Neuronal stem cell (in vitro differentiated cells): ENCODE results near the gene ACTR3.

Experiments used
- DNase-seq: peaks from one replicate; pipeline ENCODE4 v3.0.0-alpha.2; 2013; ENCODE audit warnings: low spot score
- H2AFZ ChIP-seq: one replicate; pipeline ENCODE4 v1.6.1; 2013; ENCODE audit warnings: mild to moderate bottlenecking, low read length, inconsistent platforms
- H2AK5ac ChIP-seq: 2 replicates; pipeline ENCODE4 v1.6.1; 2013; ENCODE audit warnings: low read depth, mild to moderate bottlenecking, inconsistent platforms, low read length, moderate library complexity, mixed read lengths
- H2BK120ac ChIP-seq: 2 replicates; pipeline ENCODE4 v1.6.1; 2013; ENCODE audit warnings: low read depth, mild to moderate bottlenecking, inconsistent platforms, low read length, moderate library complexity, mixed read lengths
- H2BK12ac ChIP-seq: one replicate; pipeline ENCODE4 v1.6.1; 2013; ENCODE audit warnings: low read length, inconsistent platforms
- H2BK15ac ChIP-seq: 2 replicates; pipeline ENCODE4 v1.6.1; 2013; ENCODE audit warnings: mild to moderate bottlenecking, low read length, inconsistent platforms, mixed read lengths
- H2BK5ac ChIP-seq: one replicate; pipeline ENCODE4 v1.6.1; 2013; ENCODE audit warnings: inconsistent platforms, mild to moderate bottlenecking, low read length, moderate library complexity
- H3K14ac ChIP-seq: one replicate; pipeline ENCODE4 v1.6.1; 2013; ENCODE audit warnings: low read length, inconsistent platforms
- H3K18ac ChIP-seq: 2 replicates; pipeline ENCODE4 v1.6.1; 2013; ENCODE audit warnings: low read length, inconsistent platforms
- H3K23ac ChIP-seq: 2 replicates; pipeline ENCODE4 v1.6.1; 2013; ENCODE audit warnings: low read depth, mild to moderate bottlenecking, mixed read lengths, low read length, inconsistent platforms; ENCODE audit not compliant: poor library complexity
- H3K27ac ChIP-seq: replicated peaks from 3 replicates; pipeline ENCODE4 v1.5.1; 2013; ENCODE audit warnings: low read length, inconsistent platforms
- H3K27me3 ChIP-seq, 3 experiments: 2 replicates each; pipeline ENCODE4 v1.6.1; 2013; ENCODE audit warnings: low read length in 3 of 3, mild to moderate bottlenecking in 2 of 3, inconsistent platforms in 1 of 3, low read depth in 1 of 3, mixed read lengths in 1 of 3, moderate library complexity in 1 of 3; ENCODE audit not compliant: control insufficient read depth in 3 of 3, insufficient read depth in 3 of 3
- H3K36me3 ChIP-seq, 2 donors: replicated peaks in 1 of 2; 2 replicates each; pipeline ENCODE4 v1.6.1; 2013; ENCODE audit warnings: low read length in 2 of 2; ENCODE audit not compliant: control insufficient read depth in 2 of 2, insufficient read depth in 2 of 2
- H3K4ac ChIP-seq: 2 replicates; pipeline ENCODE4 v1.6.1; 2013; ENCODE audit warnings: inconsistent platforms, mild to moderate bottlenecking, low read length, moderate library complexity
- H3K4me1 ChIP-seq, 2 donors: 1 replicate in 1 of 2; 2 replicates in 1 of 2; pipeline ENCODE4 v1.6.1; 2013; ENCODE audit warnings: low read length in 2 of 2, low read depth in 1 of 2; ENCODE audit not compliant: control insufficient read depth in 2 of 2, insufficient read depth in 1 of 2
- H3K4me2 ChIP-seq: one replicate; pipeline ENCODE4 v1.6.1; 2013; ENCODE audit warnings: mild to moderate bottlenecking, low read length, inconsistent platforms; ENCODE audit not compliant: insufficient read depth, poor library complexity, severe bottlenecking
- H3K4me3 ChIP-seq, 2 donors: 2 replicates each; pipeline ENCODE4 v1.5.1; 2013; ENCODE audit warnings: low read length in 2 of 2, mild to moderate bottlenecking in 2 of 2, inconsistent platforms in 1 of 2, moderate library complexity in 1 of 2
- H3K79me1 ChIP-seq: one replicate; pipeline ENCODE4 v1.6.1; 2013; ENCODE audit warnings: low read depth, mild to moderate bottlenecking, inconsistent platforms, low read length, moderate library complexity
- H3K9ac ChIP-seq: one replicate; pipeline ENCODE4 v1.6.1; 2013; ENCODE audit warnings: mild to moderate bottlenecking, low read depth, low read length, inconsistent platforms; ENCODE audit not compliant: poor library complexity
- H3K9me3 ChIP-seq, 2 donors: replicated peaks in 1 of 2; 2 replicates each; pipeline versions ENCODE3 to v1.6.1; 2013; ENCODE audit warnings: low read length in 2 of 2, mild to moderate bottlenecking in 2 of 2, inconsistent platforms in 1 of 2, low read depth in 1 of 2, mixed read lengths in 1 of 2, moderate library complexity in 1 of 2; ENCODE audit not compliant: control insufficient read depth in 2 of 2, insufficient read depth in 1 of 2
- H4K8ac ChIP-seq: one replicate; pipeline ENCODE4 v1.6.1; 2013; ENCODE audit warnings: low read depth, mild to moderate bottlenecking, inconsistent platforms, low read length, moderate library complexity
- H4K91ac ChIP-seq: one replicate; pipeline ENCODE4 v1.6.1; 2013; ENCODE audit warnings: low read length, low read depth, mild to moderate bottlenecking, inconsistent platforms; ENCODE audit not compliant: poor library complexity
- WGBS, 2 donors: extraction: QIAGEN DNeasy Blood & Tissue Kit; methylation state at CpG; one replicate each; pipeline ENCODE4 v1.1.7; 2013; ENCODE audit warnings: missing lambda C conversion rate in 2 of 2, mixed read lengths in 1 of 2; ENCODE audit not compliant: insufficient read length in 2 of 2, insufficient replicate concordance in 1 of 2; ENCODE audit errors: extremely low coverage in 2 of 2; 5-methylcytosine and 5-hydroxymethylcytosine counted together

Gene ACTR3

DNA sequence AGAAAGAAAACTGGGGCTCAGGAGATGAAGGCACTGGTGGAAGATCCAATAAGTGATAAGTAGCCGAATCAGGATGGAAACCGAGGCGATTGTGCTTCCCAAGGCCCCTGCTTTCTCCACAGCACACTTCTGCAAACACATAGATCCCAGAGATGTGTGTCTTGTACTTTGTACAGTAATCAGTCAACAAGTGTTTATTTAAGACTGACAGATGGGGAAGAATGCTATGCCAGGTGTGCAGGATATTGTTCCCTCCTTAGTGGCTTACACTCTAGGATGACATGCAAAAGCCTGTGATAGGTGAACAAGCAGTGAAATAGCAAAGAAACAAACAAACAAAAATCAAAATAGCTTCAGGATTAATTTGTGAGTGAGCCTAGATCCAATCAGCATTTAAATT lies 116.6 kb downstream of the ACTR3 start:
- H2BK15ac ChIP-seq, result no peak overlapping the region
- H3K4me1 ChIP-seq, result peaks cover 0 to 4% of the 10 kb centered on the region in 2 donors
- no peaks in the 10 kb centered on the region for H3K36me3 ChIP-seq
- DNase-seq, result no peak
- H3K79me1 ChIP-seq, result no peaks in the 10 kb centered on the region
- no peak overlapping the region for H3K4ac ChIP-seq
- H3K9ac ChIP-seq, result no peak overlapping the region
- no peak overlapping the region for H3K23ac ChIP-seq
- peaks cover 2 to 4% of the 10 kb centered on the region in 2 donors for H3K9me3 ChIP-seq
- H3K4me3 ChIP-seq, result no peak overlapping the region
- no peak overlapping the region for H2AFZ ChIP-seq
- no peak overlapping the region for H2AK5ac ChIP-seq
- H3K14ac ChIP-seq, result no peak overlapping the region
- no peak overlapping the region for H4K8ac ChIP-seq
- no peak overlapping the region for H2BK120ac ChIP-seq
- WGBS, 2 donors, result no CpG with 5 or more reads among the region's 3 CpGs
- no peak overlapping the region for H3K18ac ChIP-seq
- no peak overlapping the region for H2BK12ac ChIP-seq
- H4K91ac ChIP-seq, result no peak overlapping the region
- H3K27ac ChIP-seq, result no peak overlapping the region
- no peak overlapping the region for H3K4me2 ChIP-seq
- no peak overlapping the region for H2BK5ac ChIP-seq
- no peaks in the 10 kb centered on the region for H3K27me3 ChIP-seq

DNA sequence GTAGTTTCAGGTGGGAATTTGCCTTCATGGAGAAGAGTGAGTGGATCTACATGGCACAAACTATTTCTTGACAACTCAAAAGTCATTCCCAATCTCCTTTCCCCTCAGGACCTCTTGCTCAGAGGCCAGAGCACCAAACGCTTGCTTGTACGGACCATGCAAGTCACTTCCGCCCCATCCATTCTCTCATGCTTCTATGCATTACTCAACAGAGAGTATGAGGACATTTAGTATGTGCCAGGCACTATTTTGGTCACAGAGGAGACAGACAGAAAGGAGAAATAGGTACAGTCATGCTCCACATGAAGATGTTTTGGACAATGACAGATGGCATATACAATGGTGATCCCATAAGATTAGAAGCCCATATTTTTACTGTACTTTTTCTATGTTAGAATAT lies 117.5 kb downstream of the ACTR3 start:
- Histone ChIP-seq H3K14ac (no peak overlapping the region), H2BK12ac (no peak overlapping the region)

DNA sequence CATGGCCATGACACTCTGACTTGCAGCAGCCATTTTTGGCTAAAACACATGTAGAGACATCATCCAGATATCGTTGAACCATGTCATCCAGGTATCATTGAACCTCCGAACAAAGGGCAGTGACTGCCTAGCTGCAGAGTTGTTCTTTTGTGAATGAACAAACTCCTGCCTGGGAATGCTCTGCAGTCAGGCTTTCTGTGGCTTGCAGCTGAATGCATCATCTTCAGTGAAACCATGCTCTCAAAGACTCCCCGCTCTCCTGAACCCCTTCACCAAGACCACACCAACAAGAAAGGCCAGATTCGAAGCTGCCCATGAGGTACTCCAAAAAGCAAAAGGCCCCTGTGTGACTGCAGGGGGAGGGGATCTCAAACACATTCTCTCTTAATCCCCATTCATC lies 118.8 kb downstream of the ACTR3 start:
- no peak overlapping the region for H3K27ac ChIP-seq
- peaks cover 2 to 4% of the 10 kb centered on the region in 2 donors for H3K9me3 ChIP-seq
- no peak overlapping the region for H3K4me2 ChIP-seq
- no peak overlapping the region for H2BK12ac ChIP-seq
- no peak overlapping the region for H3K23ac ChIP-seq
- no peak overlapping the region for H2AFZ ChIP-seq
- no peaks in the 10 kb centered on the region for H3K36me3 ChIP-seq
- peaks cover 0 to 4% of the 10 kb centered on the region in 2 donors for H3K4me1 ChIP-seq
- H3K18ac ChIP-seq, result no peak overlapping the region
- no CpG with 5 or more reads among the region's 4 CpGs for WGBS, 2 donors
- H2BK5ac ChIP-seq, result no peak overlapping the region
- DNase-seq, result no peak
- H3K4ac ChIP-seq, result no peak overlapping the region
- H2BK120ac ChIP-seq, result no peak overlapping the region
- H3K4me3 ChIP-seq, result no peak overlapping the region
- H3K9ac ChIP-seq, result peak overlapping the region; percentile 17
- H4K8ac ChIP-seq, result no peak overlapping the region
- no peak overlapping the region for H2BK15ac ChIP-seq
- no peak overlapping the region for H4K91ac ChIP-seq
- H3K27me3 ChIP-seq, result no peaks in the 10 kb centered on the region
- H3K79me1 ChIP-seq, result no peaks in the 10 kb centered on the region
- no peak overlapping the region for H2AK5ac ChIP-seq
- H3K14ac ChIP-seq, result no peak overlapping the region

More for the DNA sequence above, 117.5 kb downstream of the ACTR3 start:
- no CpG with 5 or more reads among the region's 3 CpGs for WGBS, 2 donors
- H3K4ac ChIP-seq, result no peak overlapping the region
- no peaks in the 10 kb centered on the region for H3K79me1 ChIP-seq
- no peak overlapping the region for H2BK120ac ChIP-seq
- H3K4me1 ChIP-seq, result peaks cover 0 to 4% of the 10 kb centered on the region in 2 donors
- no peak overlapping the region for H4K91ac ChIP-seq
- no peak overlapping the region for H3K4me3 ChIP-seq
- H4K8ac ChIP-seq, result no peak overlapping the region
- no peak overlapping the region for H2BK5ac ChIP-seq
- H3K36me3 ChIP-seq, result no peaks in the 10 kb centered on the region
- no peak overlapping the region for H3K9ac ChIP-seq
- DNase-seq, result no peak
- no peak overlapping the region for H3K4me2 ChIP-seq
- no peaks in the 10 kb centered on the region for H3K27me3 ChIP-seq
- no peak overlapping the region for H2AK5ac ChIP-seq
- H2AFZ ChIP-seq, result no peak overlapping the region
- H3K27ac ChIP-seq, result no peak overlapping the region
- no peak overlapping the region for H2BK15ac ChIP-seq
- peaks cover 2 to 4% of the 10 kb centered on the region in 2 donors for H3K9me3 ChIP-seq
- H3K23ac ChIP-seq, result no peak overlapping the region
- no peak overlapping the region for H3K18ac ChIP-seq

DNA sequence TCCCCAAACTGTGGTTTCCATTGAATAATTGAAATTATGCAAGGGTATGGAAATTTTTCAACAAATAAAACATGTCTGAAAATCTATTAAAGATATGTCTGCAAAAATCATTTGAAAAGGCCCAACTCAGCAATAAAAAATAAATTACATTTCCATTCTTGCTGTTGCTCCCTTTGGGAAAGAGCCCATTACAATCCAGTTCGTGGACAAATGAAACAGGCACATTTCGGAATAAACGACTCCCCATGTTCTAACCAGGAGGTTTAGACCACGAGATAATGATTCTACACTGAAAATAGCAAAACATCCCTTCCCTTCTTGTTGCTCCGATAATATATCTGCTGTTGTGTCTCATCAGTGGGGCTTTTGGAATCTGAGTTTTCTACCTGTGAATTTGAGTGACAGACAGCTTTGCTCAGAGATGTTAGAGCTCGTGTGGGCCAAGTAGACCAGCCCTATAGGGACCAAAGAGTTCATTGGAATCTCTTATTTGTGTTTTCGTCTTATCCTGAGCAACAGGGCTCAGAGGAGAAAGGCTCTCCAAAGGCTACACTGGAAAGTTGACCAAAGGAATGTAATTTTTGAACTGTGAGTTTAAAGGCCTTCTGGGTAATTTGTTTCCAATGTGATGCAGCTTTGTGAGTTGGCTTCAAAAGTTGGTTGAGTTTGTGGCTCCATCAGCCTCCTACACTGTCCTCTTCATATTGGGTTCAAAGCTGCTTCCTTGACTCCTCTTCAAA lies 119.5 kb downstream of the ACTR3 start:
- H4K91ac ChIP-seq, result no peak overlapping the region
- no peak overlapping the region for H4K8ac ChIP-seq
- no peak overlapping the region for H2AFZ ChIP-seq
- no peak overlapping the region for H2BK15ac ChIP-seq
- H3K4me2 ChIP-seq, result no peak overlapping the region
- no peak overlapping the region for H3K23ac ChIP-seq
- no peak overlapping the region for H2AK5ac ChIP-seq
- no peaks in the 10 kb centered on the region for H3K36me3 ChIP-seq
- no peaks in the 10 kb centered on the region for H3K27me3 ChIP-seq
- peaks cover 0 to 4% of the 10 kb centered on the region in 2 donors for H3K4me1 ChIP-seq
- H2BK5ac ChIP-seq, result no peak overlapping the region
- no peak overlapping the region for H3K9ac ChIP-seq
- no peak overlapping the region for H2BK12ac ChIP-seq
- H3K27ac ChIP-seq, result no peak overlapping the region
- peaks cover 2% of the 10 kb centered on the region in 2 donors for H3K9me3 ChIP-seq
- no peaks in the 10 kb centered on the region for H3K79me1 ChIP-seq
- no peak overlapping the region for H3K18ac ChIP-seq
- no peak overlapping the region for H2BK120ac ChIP-seq
- H3K4me3 ChIP-seq, result no peak overlapping the region
- WGBS, 2 donors, result no CpG with 5 or more reads among the region's 7 CpGs
- DNase-seq, result no peak
- no peak overlapping the region for H3K4ac ChIP-seq
- H3K14ac ChIP-seq, result no peak overlapping the region
